Measurements from ENCODE around the gene DNAI4.
A peak's percentile ranks its signal among the peaks of the same experiment; 100 is the strongest.
"Not testable (repeated sequence)": the region's sequence is repeated elsewhere in the genome, so short reads cannot be mapped to it uniquely, and the experiment has no call there.

Gene DNAI4

GRCh38 chr1:66924756-66925557 is at the start of gene DNAI4, which contains the start of gene MIER1:
DNAI4 (minus strand) TSS chr1:66924856; CDS start chr1:66924831, 25 bp downstream.
MIER1 (plus strand) TSS chr1:66924990; CDS start chr1:66925029, 39 bp downstream.
- peak; percentile 97 for DNase-seq (ENCODE audit: low read depth)

GRCh38 chr1:66968574-66968973 is 43.9 kb upstream of the DNAI4 start:
- no peak for DNase-seq (ENCODE audit: low read depth)

- not testable (repeated sequence) for DNase-seq (ENCODE audit: low read depth)
These were observed 41.7 kb upstream of the DNAI4 start for GRCh38 chr1:66966188-66966873.

GRCh38 chr1:66957938-66958337 is 33.3 kb upstream of the DNAI4 start:
- no peak for DNase-seq (ENCODE audit: low read depth)

GRCh38 chr1:66954208-66954607 is 29.6 kb upstream of the DNAI4 start:
- no peak for DNase-seq (ENCODE audit: low read depth)

GRCh38 chr1:66951513-66951912 is 26.9 kb upstream of the DNAI4 start:
- no peak for DNase-seq (ENCODE audit: low read depth)

- DNase-seq (ENCODE audit: low read depth) = no peak
These were observed 22.6 kb upstream of the DNAI4 start for GRCh38 chr1:66947267-66947666.

GRCh38 chr1:66945316-66945715 is 20.7 kb upstream of the DNAI4 start:
- no peak for DNase-seq (ENCODE audit: low read depth)

- no peak for DNase-seq (ENCODE audit: low read depth)
These were observed 19.9 kb upstream of the DNAI4 start for GRCh38 chr1:66944330-66945274.

- no peak for DNase-seq (ENCODE audit: low read depth)
These were observed 18.8 kb upstream of the DNAI4 start for GRCh38 chr1:66943361-66943969.

GRCh38 chr1:66940981-66941380 is 16.3 kb upstream of the DNAI4 start:
- DNase-seq (ENCODE audit: low read depth) = no peak

GRCh38 chr1:66938613-66939012 is 14.0 kb upstream of the DNAI4 start:
- DNase-seq (ENCODE audit: low read depth) = no peak

GRCh38 chr1:66937529-66938234 is 13.0 kb upstream of the DNAI4 start:
- no peak for DNase-seq (ENCODE audit: low read depth)

- no peak for DNase-seq (ENCODE audit: low read depth)
These were observed 9.4 kb upstream of the DNAI4 start for GRCh38 chr1:66933887-66934700.

GRCh38 chr1:66932291-66932690 is 7.6 kb upstream of the DNAI4 start:
- DNase-seq (ENCODE audit: low read depth) = no peak

GRCh38 chr1:66931590-66931989 is 6.9 kb upstream of the DNAI4 start:
- DNase-seq (ENCODE audit: low read depth) = no peak

- no peak for DNase-seq (ENCODE audit: low read depth)
These were observed 6.1 kb upstream of the DNAI4 start for GRCh38 chr1:66930823-66931174.

GRCh38 chr1:66929999-66930822 is 5.6 kb upstream of the DNAI4 start:
- DNase-seq (ENCODE audit: low read depth) = peak; percentile 93

GRCh38 chr1:66929691-66929998 is 5.0 kb upstream of the DNAI4 start:
- DNase-seq (ENCODE audit: low read depth) = no peak
